HUES64 (cell line): ENCODE results near the gene LHB.
"Not testable (repeated sequence)": the region's sequence is repeated elsewhere in the genome, so short reads cannot be mapped to it uniquely, and the experiment has no call there.

Experiments
- H3K27ac ChIP-seq: 2 replicates; pipeline ENCODE4 v1.7.0; 2013; ENCODE audit warnings: low read depth, low read length, inconsistent platforms
- H3K27me3 ChIP-seq: 2 replicates; pipeline ENCODE4 v1.6.1; 2013; ENCODE audit warnings: mild to moderate bottlenecking, low read length; ENCODE audit not compliant: insufficient read depth
- H3K36me3 ChIP-seq: 2 replicates; pipeline ENCODE4 v1.6.1; 2013; ENCODE audit warnings: mild to moderate bottlenecking, low read length; ENCODE audit not compliant: insufficient read depth
- H3K4me1 ChIP-seq: 2 replicates; pipeline ENCODE4 v1.6.1; 2013; ENCODE audit warnings: mild to moderate bottlenecking, low read length, moderate library complexity; ENCODE audit not compliant: insufficient read depth
- H3K4me3 ChIP-seq: 2 replicates; pipeline ENCODE4 v1.5.1; 2013; ENCODE audit warnings: mild to moderate bottlenecking, low read length, moderate library complexity
- H3K9ac ChIP-seq: 2 replicates; pipeline ENCODE4 v1.6.1; 2013; ENCODE audit warnings: mild to moderate bottlenecking, low read depth, low read length
- H3K9me3 ChIP-seq: 2 replicates; pipeline ENCODE4 v1.6.1; 2013; ENCODE audit warnings: low read depth, low read length; ENCODE audit not compliant: insufficient read depth
- WGBS: fragments of 150-250, 120-280 bp; methylation state at CpG from one replicate; pipeline ENCODE4 v1.1.7; 2013; ENCODE audit warnings: missing lambda C conversion rate; 5-methylcytosine and 5-hydroxymethylcytosine counted together

LHB gene

GRCh38 chr19:49031642-49032301 is 14.9 kb upstream of the LHB start, which contains the start of gene CGB2:
Gene CGB2, plus strand, starts transcription at chr19:49031890. Its CDS starts 206 bp downstream, at chr19:49032096.
- H3K4me1 ChIP-seq, H3K9ac ChIP-seq, H3K27ac ChIP-seq, H3K36me3 ChIP-seq, H3K27me3 ChIP-seq, H3K9me3 ChIP-seq, H3K4me3 ChIP-seq: not testable (repeated sequence)
- WGBS = 87% methylated on average over 24 of the region's 28 CpGs

GRCh38 chr19:49030323-49030722 is 13.4 kb upstream of the LHB start:
- not testable (repeated sequence) for H3K27me3 ChIP-seq, H3K36me3 ChIP-seq, H3K4me3 ChIP-seq, H3K27ac ChIP-seq, H3K9ac ChIP-seq, H3K4me1 ChIP-seq, H3K9me3 ChIP-seq
- 97% methylated on average over 4 of the region's 8 CpGs for WGBS

- H3K9me3 ChIP-seq, H3K4me1 ChIP-seq, H3K27me3 ChIP-seq, H3K4me3 ChIP-seq, H3K27ac ChIP-seq, H3K9ac ChIP-seq, H3K36me3 ChIP-seq: not testable (repeated sequence)
- WGBS = 75% methylated on average over 14 of the region's 14 CpGs
These were observed 12.9 kb upstream of the LHB start for GRCh38 chr19:49029749-49030148.

GRCh38 chr19:49028686-49029085 is 11.8 kb upstream of the LHB start:
- H3K9ac ChIP-seq, H3K27ac ChIP-seq, H3K36me3 ChIP-seq, H3K9me3 ChIP-seq, H3K4me3 ChIP-seq, H3K4me1 ChIP-seq, H3K27me3 ChIP-seq: not testable (repeated sequence)
- WGBS = 80% methylated on average over 5 of the region's 9 CpGs

GRCh38 chr19:49025599-49025998 is 8.7 kb upstream of the LHB start:
- not testable (repeated sequence) for H3K9ac ChIP-seq, H3K27ac ChIP-seq, H3K36me3 ChIP-seq, H3K27me3 ChIP-seq, H3K9me3 ChIP-seq, H3K4me3 ChIP-seq, H3K4me1 ChIP-seq
- 76% methylated on average over 23 of the region's 23 CpGs for WGBS

GRCh38 chr19:49025088-49025487 is 8.2 kb upstream of the LHB start:
- H3K4me3 ChIP-seq, H3K9ac ChIP-seq, H3K9me3 ChIP-seq, H3K36me3 ChIP-seq, H3K27me3 ChIP-seq, H3K4me1 ChIP-seq, H3K27ac ChIP-seq: not testable (repeated sequence)
- no CpG with 5 or more reads among the region's 6 CpGs for WGBS

- not testable (repeated sequence) for H3K27me3 ChIP-seq, H3K4me3 ChIP-seq, H3K9ac ChIP-seq, H3K36me3 ChIP-seq, H3K4me1 ChIP-seq, H3K9me3 ChIP-seq, H3K27ac ChIP-seq
- WGBS = 67% methylated on average over 13 of the region's 15 CpGs
These were observed 7.3 kb upstream of the LHB start, which contains the start of gene CGB3 for GRCh38 chr19:49024233-49024632. Gene CGB3, minus strand, starts transcription at chr19:49024333. Its CDS starts 362 bp downstream, at chr19:49023971.

- Histone ChIP-seq H3K4me1 (peaks cover 10% of the 10 kb centered on the region; the same call in 1 of the 2 replicates), H3K27ac (no peak overlapping the region), H3K27me3 (peaks cover 27% of the 10 kb centered on the region), H3K9ac (no peak overlapping the region), H3K4me3 (no peak overlapping the region), H3K9me3 (no peaks in the 10 kb centered on the region), H3K36me3 (no peaks in the 10 kb centered on the region)
- 91% methylated on average over 9 of the region's 9 CpGs for WGBS
These were observed 5.2 kb upstream of the LHB start for GRCh38 chr19:49022116-49022515.

GRCh38 chr19:49020931-49021895 is 4.3 kb upstream of the LHB start:
- Histone ChIP-seq H3K9me3 (no peaks in the 10 kb centered on the region), H3K4me1 (peaks cover 10% of the 10 kb centered on the region; the same call in 1 of the 2 replicates), H3K27me3 (peaks cover 27% of the 10 kb centered on the region), H3K27ac (no peak overlapping the region), H3K9ac (no peak overlapping the region), H3K4me3 (no peak overlapping the region), H3K36me3 (peaks cover 3% of the 10 kb centered on the region; the same call in 1 of the 2 replicates)
- WGBS = 71% methylated on average over 16 of the region's 16 CpGs

GRCh38 chr19:49020342-49020741 is 3.5 kb upstream of the LHB start:
- H3K9ac ChIP-seq = no peak overlapping the region
- WGBS = 90% methylated on average over 11 of the region's 11 CpGs
- H3K27ac ChIP-seq = no peak overlapping the region
- H3K4me1 ChIP-seq = peaks cover 10% of the 10 kb centered on the region; the same call in 1 of the 2 replicates
- peaks cover 27% of the 10 kb centered on the region for H3K27me3 ChIP-seq
- no peak overlapping the region for H3K4me3 ChIP-seq
- H3K36me3 ChIP-seq = peaks cover 11% of the 10 kb centered on the region
- H3K9me3 ChIP-seq = no peaks in the 10 kb centered on the region

GRCh38 chr19:49019242-49019932 is 2.5 kb upstream of the LHB start:
- H3K4me1 ChIP-seq = peaks cover 10% of the 10 kb centered on the region; the same call in 1 of the 2 replicates
- WGBS = 76% methylated on average over 41 of the region's 41 CpGs
- peaks cover 20% of the 10 kb centered on the region for H3K36me3 ChIP-seq

More at GRCh38 chr19:49019242-49019932, 2.5 kb upstream of the LHB start:
- Histone ChIP-seq H3K27ac (no peak overlapping the region), H3K9ac (no peak overlapping the region), H3K9me3 (no peaks in the 10 kb centered on the region), H3K4me3 (peak overlapping the region; percentile 34; the same call in 1 of the 2 replicates), H3K27me3 (peaks cover 27% of the 10 kb centered on the region)
